ENCODE results near the gene MEN1. TPM values are rescaled to one million over a fixed set of nuclear protein-coding genes. Genes with fewer than 3 reads are reported as not detected.

The MEN1 gene
- total RNA-seq, 4 donors from 2014 or later: 26.9 to 46.6 (median 36.1) TPM

GRCh38 chr11:64758330-64759079 is 51.8 kb downstream of the MEN1 start:
- H3K27ac ChIP-seq: no peak overlapping the region
- peaks cover 10% of the 10 kb centered on the region for H3K36me3 ChIP-seq
- H3K9me3 ChIP-seq: no peaks in the 10 kb centered on the region
- no peak overlapping the region for H3K4me3 ChIP-seq
- 86% methylated on average over 15 of the region's 15 CpGs for WGBS
- peaks cover 30% of the 10 kb centered on the region for H3K4me1 ChIP-seq
- no peak for TF ChIP-seq POLR2A (IDR thresholded peaks at IDR 0.05)
- no peak for TF ChIP-seq POLR2AphosphoS5 (IDR thresholded peaks at IDR 0.05)
- no peak for TF ChIP-seq EP300 (IDR thresholded peaks at IDR 0.05)
- no peak for TF ChIP-seq CTCF (IDR thresholded peaks at IDR 0.05)
- DNase-seq (ENCODE audit: low spot score in 2 of 2): peak in 1 of 2 donors; percentile 60
- H3K27me3 ChIP-seq: no peaks in the 10 kb centered on the region

GRCh38 chr11:64757549-64758329 is 52.6 kb downstream of the MEN1 start:
- peaks cover 22% of the 10 kb centered on the region for H3K4me1 ChIP-seq
- peaks cover 3% of the 10 kb centered on the region for H3K36me3 ChIP-seq
- no peaks in the 10 kb centered on the region for H3K27me3 ChIP-seq
- 87% methylated on average over 15 of the region's 19 CpGs for WGBS
- H3K9me3 ChIP-seq: no peaks in the 10 kb centered on the region
- no peak overlapping the region for H3K4me3 ChIP-seq
- TF ChIP-seq EP300 (IDR thresholded peaks at IDR 0.05) (no peak), POLR2AphosphoS5 (IDR thresholded peaks at IDR 0.05) (no peak), POLR2A (IDR thresholded peaks at IDR 0.05) (no peak), CTCF (IDR thresholded peaks at IDR 0.05) (no peak)
- peak in 1 of 2 donors; percentile 55 for DNase-seq (ENCODE audit: low spot score in 2 of 2)
- H3K27ac ChIP-seq: no peak overlapping the region

- TF ChIP-seq POLR2A (IDR thresholded peaks at IDR 0.05) (no peak), POLR2AphosphoS5 (IDR thresholded peaks at IDR 0.05) (no peak), CTCF (IDR thresholded peaks at IDR 0.05) (no peak), EP300 (IDR thresholded peaks at IDR 0.05) (no peak)
- Histone ChIP-seq H3K9me3 (no peaks in the 10 kb centered on the region), H3K4me3 (no peak overlapping the region), H3K27me3 (no peaks in the 10 kb centered on the region), H3K27ac (no peak overlapping the region), H3K4me1 (peaks cover 13% of the 10 kb centered on the region), H3K36me3 (no peaks in the 10 kb centered on the region)
- WGBS: 79% methylated on average over 13 of the region's 13 CpGs
- peak in 1 of 2 donors; percentile 53 for DNase-seq (ENCODE audit: low spot score in 2 of 2)
These were observed 54.5 kb downstream of the MEN1 start for GRCh38 chr11:64755681-64756361.

- no peaks in the 10 kb centered on the region for H3K27me3 ChIP-seq
- no peak overlapping the region for H3K4me3 ChIP-seq
- no peaks in the 10 kb centered on the region for H3K36me3 ChIP-seq
- WGBS: 95% methylated on average over 19 of the region's 21 CpGs
- peaks cover 8% of the 10 kb centered on the region for H3K4me1 ChIP-seq
- H3K9me3 ChIP-seq: no peaks in the 10 kb centered on the region
- H3K27ac ChIP-seq: no peak overlapping the region
- DNase-seq (ENCODE audit: low spot score in 2 of 2): no peak
- TF ChIP-seq CTCF (IDR thresholded peaks at IDR 0.05) (no peak), POLR2AphosphoS5 (IDR thresholded peaks at IDR 0.05) (no peak), EP300 (IDR thresholded peaks at IDR 0.05) (no peak), POLR2A (IDR thresholded peaks at IDR 0.05) (no peak)
These were observed 55.3 kb downstream of the MEN1 start for GRCh38 chr11:64754919-64755662.
